ENCODE results near the gene LRP2. TPM values are rescaled to one million over a fixed set of nuclear protein-coding genes. Genes with fewer than 3 reads are reported as not detected.

The LRP2 gene
- total RNA-seq, 4 donors from 2014 or later: not detected

Other genes with a start within 250 kb of the LRP2 start
- gene BBS5, start 117.0 kb upstream of the LRP2 start, total RNA-seq: 10 to 100 TPM; 14.4 to 21.6 (median 18.8) TPM
- 1 to 10 TPM in 3 of 4 donors, under 1 TPM in 1; 0.90 to 2.3 (median 1.7) TPM for gene KLHL41, start 147.2 kb upstream of the LRP2 start, total RNA-seq
- 10 to 100 TPM in 2 of 4 donors, 1 to 10 TPM in 2; 6.7 to 12.6 (median 9.3) TPM for gene FASTKD1, start 211.3 kb upstream of the LRP2 start, total RNA-seq
- gene PPIG, start 221.8 kb upstream of the LRP2 start, total RNA-seq: 10 to 100 TPM; 26.1 to 53.8 (median 37.1) TPM